AG10803 (cell line): ENCODE results near the gene EML1.

Experiments used
- DNase-seq: peaks from one replicate; pipeline ENCODE4 v3.0.0; 2010; ENCODE audit warnings: low read depth
- H3K4me3 ChIP-seq: 2 replicates; pipeline ENCODE4 v1.5.1; 2011; ENCODE audit warnings: mild to moderate bottlenecking, low read length, control low read depth
- TF ChIP-seq, protein P1 (sequence below): conservative IDR thresholded peaks from 2 replicates; pipeline ENCODE4 v1.5.1; 2011; ENCODE audit warnings: mild to moderate bottlenecking, low read length, control low read depth, inconsistent platforms

EML1 gene

GRCh38 chr14:99982537-99983250 lies 189.5 kb downstream of the EML1 start:
- H3K4me3 ChIP-seq: no peak overlapping the region
- peak; percentile 67 for DNase-seq
- TF ChIP-seq, protein P1, sequence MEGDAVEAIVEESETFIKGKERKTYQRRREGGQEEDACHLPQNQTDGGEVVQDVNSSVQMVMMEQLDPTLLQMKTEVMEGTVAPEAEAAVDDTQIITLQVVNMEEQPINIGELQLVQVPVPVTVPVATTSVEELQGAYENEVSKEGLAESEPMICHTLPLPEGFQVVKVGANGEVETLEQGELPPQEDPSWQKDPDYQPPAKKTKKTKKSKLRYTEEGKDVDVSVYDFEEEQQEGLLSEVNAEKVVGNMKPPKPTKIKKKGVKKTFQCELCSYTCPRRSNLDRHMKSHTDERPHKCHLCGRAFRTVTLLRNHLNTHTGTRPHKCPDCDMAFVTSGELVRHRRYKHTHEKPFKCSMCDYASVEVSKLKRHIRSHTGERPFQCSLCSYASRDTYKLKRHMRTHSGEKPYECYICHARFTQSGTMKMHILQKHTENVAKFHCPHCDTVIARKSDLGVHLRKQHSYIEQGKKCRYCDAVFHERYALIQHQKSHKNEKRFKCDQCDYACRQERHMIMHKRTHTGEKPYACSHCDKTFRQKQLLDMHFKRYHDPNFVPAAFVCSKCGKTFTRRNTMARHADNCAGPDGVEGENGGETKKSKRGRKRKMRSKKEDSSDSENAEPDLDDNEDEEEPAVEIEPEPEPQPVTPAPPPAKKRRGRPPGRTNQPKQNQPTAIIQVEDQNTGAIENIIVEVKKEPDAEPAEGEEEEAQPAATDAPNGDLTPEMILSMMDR: peak; percentile 97

DNA sequence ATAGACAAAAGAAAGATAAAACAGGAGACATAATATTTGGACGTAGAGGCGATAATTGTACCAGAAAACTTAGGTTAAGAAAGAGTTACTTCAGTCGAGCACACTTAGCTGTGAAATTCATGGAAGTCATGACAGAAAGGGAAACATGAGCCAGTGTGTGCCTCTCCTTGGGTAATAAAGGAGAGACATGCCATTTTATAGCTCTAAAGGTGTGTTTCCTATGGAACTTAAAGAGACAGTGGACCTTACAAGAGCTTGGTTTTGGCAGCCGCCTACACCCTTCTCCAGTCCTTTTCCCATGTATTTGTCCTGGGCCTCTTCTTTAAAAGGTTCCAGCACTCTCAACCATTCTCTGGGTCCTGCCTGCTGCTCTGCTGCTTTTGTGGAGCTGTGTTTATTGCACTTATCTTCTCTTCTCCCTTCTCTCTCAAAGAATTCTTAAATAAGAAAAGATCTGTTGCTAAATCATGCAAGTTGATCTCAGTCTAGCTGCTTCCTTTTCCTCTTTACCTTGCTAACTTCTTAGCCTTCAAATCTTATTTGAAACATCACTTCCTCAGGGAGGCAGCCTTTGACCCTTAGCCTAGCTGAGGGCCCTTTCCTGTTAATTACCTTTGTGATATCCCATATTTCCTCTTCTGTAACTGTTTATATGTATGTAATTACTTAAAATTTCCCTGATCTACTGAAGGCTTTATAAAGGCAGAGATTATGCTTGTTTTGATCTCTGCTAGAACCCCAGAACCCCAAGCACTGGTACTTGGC lies 190.2 kb downstream of the EML1 start:
- H3K4me3 ChIP-seq: no peak overlapping the region
- no peak for DNase-seq
- TF ChIP-seq, protein P1: no peak

DNA sequence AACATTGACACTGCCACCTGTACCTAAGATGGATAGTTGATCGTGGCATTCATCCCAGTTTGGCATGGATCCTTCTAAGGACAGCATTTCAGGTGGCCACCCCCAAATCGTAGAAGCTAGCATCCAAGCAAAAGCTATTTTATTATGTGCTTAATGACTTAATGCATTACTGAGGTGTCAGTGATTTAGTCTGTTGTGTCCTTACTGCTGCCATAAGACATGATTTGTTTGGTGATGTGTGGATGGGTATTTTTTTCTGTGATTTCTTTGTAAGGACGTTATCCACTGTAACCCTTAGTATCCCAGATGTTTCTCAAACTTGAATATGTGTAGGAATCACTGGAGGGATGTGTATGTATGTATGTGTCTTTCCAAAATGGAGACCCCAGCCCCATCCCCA lies 190.8 kb downstream of the EML1 start:
- DNase-seq: no peak
- no peak overlapping the region for H3K4me3 ChIP-seq
- TF ChIP-seq, protein P1: no peak

DNA sequence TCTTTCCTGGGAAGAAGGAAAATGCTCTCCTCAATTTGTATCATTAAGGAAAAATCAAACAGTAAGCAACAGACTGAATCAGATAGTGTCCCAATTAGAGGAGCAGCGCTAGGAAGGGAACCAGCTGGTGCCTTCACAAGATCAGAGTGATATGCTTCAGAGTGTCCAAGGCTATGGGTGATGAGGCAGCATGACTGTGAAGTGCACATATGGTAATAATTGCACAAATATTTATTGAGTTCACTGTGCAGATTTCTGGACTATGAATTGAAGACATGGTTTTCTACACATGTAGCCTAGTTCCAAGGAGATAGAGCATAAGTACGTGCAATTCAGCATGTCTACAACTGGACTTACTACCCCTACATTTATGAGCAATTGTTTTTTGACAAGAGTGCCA lies 193.2 kb downstream of the EML1 start:
- DNase-seq: peak; percentile 91
- TF ChIP-seq, protein P1: no peak
- no peak overlapping the region for H3K4me3 ChIP-seq

GRCh38 chr14:99989032-99989431 lies 195.8 kb downstream of the EML1 start:
- H3K4me3 ChIP-seq: no peak overlapping the region
- DNase-seq: no peak

GRCh38 chr14:99990268-99991170 lies 197.3 kb downstream of the EML1 start:
- TF ChIP-seq, protein P1: no peak
- DNase-seq: no peak
- no peak overlapping the region for H3K4me3 ChIP-seq

More at GRCh38 chr14:99989032-99989431, 195.8 kb downstream of the EML1 start:
- TF ChIP-seq, protein P1: no peak
